Measurements from ENCODE around the gene CCDC78. TPM values are rescaled to one million over a fixed set of nuclear protein-coding genes. Genes with fewer than 3 reads are reported as not detected.

Gene CCDC78
- total RNA-seq, 1 donor from 2014 or later, result 7.6 TPM

- Histone ChIP-seq H3K4me3 (no peak overlapping the region), H3K36me3 (peaks cover 0 to 21% of the 10 kb centered on the region in 2 donors), H3K27me3 (no peaks in the 10 kb centered on the region), H3K27ac (peak overlapping the region; percentile 15), H3K4me1 (peaks cover 52% of the 10 kb centered on the region), H3K9me3 (no peaks in the 10 kb centered on the region)
- DNase-seq (ENCODE audit: extremely low spot score in 2 of 2), result no peak
- intact Hi-C loops (cut with DNase I), result no loop called here
- TF ChIP-seq, protein P1, sequence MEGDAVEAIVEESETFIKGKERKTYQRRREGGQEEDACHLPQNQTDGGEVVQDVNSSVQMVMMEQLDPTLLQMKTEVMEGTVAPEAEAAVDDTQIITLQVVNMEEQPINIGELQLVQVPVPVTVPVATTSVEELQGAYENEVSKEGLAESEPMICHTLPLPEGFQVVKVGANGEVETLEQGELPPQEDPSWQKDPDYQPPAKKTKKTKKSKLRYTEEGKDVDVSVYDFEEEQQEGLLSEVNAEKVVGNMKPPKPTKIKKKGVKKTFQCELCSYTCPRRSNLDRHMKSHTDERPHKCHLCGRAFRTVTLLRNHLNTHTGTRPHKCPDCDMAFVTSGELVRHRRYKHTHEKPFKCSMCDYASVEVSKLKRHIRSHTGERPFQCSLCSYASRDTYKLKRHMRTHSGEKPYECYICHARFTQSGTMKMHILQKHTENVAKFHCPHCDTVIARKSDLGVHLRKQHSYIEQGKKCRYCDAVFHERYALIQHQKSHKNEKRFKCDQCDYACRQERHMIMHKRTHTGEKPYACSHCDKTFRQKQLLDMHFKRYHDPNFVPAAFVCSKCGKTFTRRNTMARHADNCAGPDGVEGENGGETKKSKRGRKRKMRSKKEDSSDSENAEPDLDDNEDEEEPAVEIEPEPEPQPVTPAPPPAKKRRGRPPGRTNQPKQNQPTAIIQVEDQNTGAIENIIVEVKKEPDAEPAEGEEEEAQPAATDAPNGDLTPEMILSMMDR (IDR thresholded peaks at IDR 0.05), result no peak
- no peak for TF ChIP-seq POLR2A (IDR thresholded peaks at IDR 0.05)
- TF ChIP-seq POLR2AphosphoS5 (IDR thresholded peaks at IDR 0.05; ENCODE audit: insufficient read depth in 1 of 2, low read depth in 1 of 2), result no peak
Measured at GRCh38 chr16:676565-676902, 49.7 kb downstream of the CCDC78 start.

- peaks cover 0 to 26% of the 10 kb centered on the region in 2 donors for H3K36me3 ChIP-seq
- no peaks in the 10 kb centered on the region for H3K27me3 ChIP-seq
- H3K4me1 ChIP-seq, result peaks cover 47% of the 10 kb centered on the region
- DNase-seq (ENCODE audit: extremely low spot score in 2 of 2), result no peak
- intact Hi-C loops (cut with DNase I), result no loop called here
- H3K9me3 ChIP-seq, result no peaks in the 10 kb centered on the region
- no peak for TF ChIP-seq POLR2AphosphoS5 (IDR thresholded peaks at IDR 0.05; ENCODE audit: insufficient read depth in 1 of 2, low read depth in 1 of 2)
- TF ChIP-seq, protein P1 (IDR thresholded peaks at IDR 0.05), result no peak
- no peak for TF ChIP-seq POLR2A (IDR thresholded peaks at IDR 0.05)
- peak overlapping the region; percentile 27 to 51 for H3K4me3 ChIP-seq
- no peak overlapping the region for H3K27ac ChIP-seq
Measured at GRCh38 chr16:675884-676564, 50.2 kb downstream of the CCDC78 start.

DNA sequence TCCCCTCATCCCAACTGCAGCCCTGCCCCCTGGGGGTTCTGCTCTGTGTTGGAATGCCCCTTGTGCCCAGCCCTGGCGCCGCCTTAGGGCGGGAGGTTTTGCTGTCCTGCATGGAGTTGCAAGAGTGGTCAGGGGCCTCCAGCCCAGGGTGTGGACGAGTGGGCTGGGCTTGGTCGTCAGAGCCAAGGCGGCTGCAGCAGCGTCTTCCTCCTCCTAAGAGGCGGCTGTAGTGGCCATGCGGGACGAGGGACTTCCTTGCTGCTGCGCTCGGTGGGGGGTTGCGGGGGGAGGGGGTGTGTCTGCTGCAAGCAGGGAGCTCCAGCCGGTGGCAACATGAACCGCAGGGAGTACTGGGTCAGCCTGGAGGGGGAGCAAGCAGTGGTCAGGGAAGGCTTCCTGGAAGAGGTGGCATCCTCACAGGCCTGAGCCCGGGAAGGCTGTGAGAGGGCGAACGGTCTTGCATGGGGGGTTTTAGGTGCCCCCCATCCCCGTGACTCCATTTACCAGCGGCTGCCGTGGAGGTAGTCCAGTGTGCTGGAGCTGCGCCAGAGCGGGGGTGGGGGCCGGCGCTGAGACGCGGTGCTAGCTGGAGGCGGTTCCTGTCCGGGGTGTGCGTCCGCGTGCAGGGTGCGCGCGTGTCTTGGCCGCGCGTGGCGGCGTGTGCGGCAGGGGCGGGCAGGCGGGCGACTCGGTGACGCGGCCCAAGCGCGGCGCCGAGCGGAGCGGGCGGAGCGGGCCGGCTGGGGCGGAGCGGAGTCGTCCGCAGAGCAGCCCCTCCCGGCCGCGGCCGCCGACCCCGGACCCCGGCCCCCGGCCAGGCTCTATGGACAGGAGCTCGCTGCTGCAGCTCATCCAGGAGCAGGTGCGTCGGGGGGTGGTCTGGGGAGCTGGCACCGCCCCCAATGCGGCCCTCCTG lies 51.0 kb downstream of the CCDC78 start, which contains the start of gene RHBDL1:
Gene RHBDL1, plus strand, starts transcription at position 704 of the 916 bp plus-strand sequence. Its CDS starts 120 bp downstream, at position 824.
- intact Hi-C loops (cut with DNase I), result no loop called here
- Histone ChIP-seq H3K36me3 (peaks cover 0 to 34% of the 10 kb centered on the region in 2 donors), H3K4me3 (peak within 1 kb of the TSS; percentile 27 to 51), H3K27me3 (no peaks in the 10 kb centered on the region), H3K9me3 (no peaks in the 10 kb centered on the region), H3K27ac (peak within 1 kb of the TSS; percentile 15), H3K4me1 (peaks cover 43% of the 10 kb centered on the region)
- TF ChIP-seq, protein P1 (IDR thresholded peaks at IDR 0.05), result no peak
- TF ChIP-seq POLR2AphosphoS5 (IDR thresholded peaks at IDR 0.05; ENCODE audit: insufficient read depth in 1 of 2, low read depth in 1 of 2) (no peak), POLR2A (IDR thresholded peaks at IDR 0.05) (no peak)
- DNase-seq (ENCODE audit: extremely low spot score in 2 of 2), result no peak

- Histone ChIP-seq H3K9me3 (no peaks in the 10 kb centered on the region), H3K36me3 (peaks cover 0 to 42% of the 10 kb centered on the region in 2 donors), H3K27me3 (no peaks in the 10 kb centered on the region), H3K4me3 (no peak overlapping the region), H3K27ac (no peak overlapping the region), H3K4me1 (peaks cover 43% of the 10 kb centered on the region)
- intact Hi-C loops (cut with DNase I), result no loop called here
- DNase-seq (ENCODE audit: extremely low spot score in 2 of 2), result no peak
- TF ChIP-seq, protein P1 (IDR thresholded peaks at IDR 0.05), result no peak
- TF ChIP-seq POLR2AphosphoS5 (IDR thresholded peaks at IDR 0.05; ENCODE audit: insufficient read depth in 1 of 2, low read depth in 1 of 2), result no peak
- TF ChIP-seq POLR2A (IDR thresholded peaks at IDR 0.05), result no peak
Measured at GRCh38 chr16:674214-674881, 51.9 kb downstream of the CCDC78 start.
